Measurements from ENCODE around the gene TARS1. TPM values are rescaled to one million over a fixed set of nuclear protein-coding genes. Genes with fewer than 3 reads are reported as not detected.

Gene TARS1
- polyA plus RNA-seq, 2 of the 4 experiments (the other 2 are of a cell fraction): 287 to 398 TPM

GRCh38 chr5:33417632-33418031, 23.1 kb upstream of the TARS1 start:
- H3K4me2 ChIP-seq: no peak overlapping the region
- DNase-seq (ENCODE audit: low read depth in 1 of 2, low spot score in 1 of 2) (no peak), FAIRE-seq (no peak), ATAC-seq (no peak)
- H3K4me1 ChIP-seq: no peaks in the 10 kb centered on the region
- ChIA-PET CTCF (interaction anchor here (1.2 kb wide), 1 partner anchor 236 kb away, joined by 3 read pairs; no protein-coding TSS in a partner anchor), POLR2A (interaction anchor here (1.5 kb wide), 1 partner anchor 23 kb away, joined by 4 read pairs; the partner anchor contains the start of gene TARS1)
- H3K4me3 ChIP-seq: no peak overlapping the region
- no peak for TF ChIP-seq EHMT2 (IDR thresholded peaks at IDR 0.05; ENCODE audit: low read depth)
- H3K27ac ChIP-seq: no peak overlapping the region
- no peaks in the 10 kb centered on the region for H3K9me3 ChIP-seq

DNA sequence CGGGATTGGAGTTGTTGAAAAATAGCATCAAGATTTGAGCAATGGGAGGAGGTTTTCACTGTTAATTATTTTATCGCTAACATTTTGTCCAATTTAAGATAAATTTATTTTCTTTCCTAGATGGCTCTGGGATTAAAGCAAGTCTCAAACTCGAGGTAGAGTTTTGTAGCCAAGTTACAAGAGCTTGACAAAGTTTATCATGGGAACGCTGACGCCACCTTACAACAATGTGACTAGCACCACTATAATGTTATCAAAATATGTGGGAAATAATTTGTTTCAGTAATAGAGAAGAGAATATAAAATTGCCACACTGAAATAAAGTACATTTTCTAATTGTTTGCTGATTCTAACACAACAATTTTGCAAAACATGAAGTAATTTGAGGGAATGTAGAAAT, 19.8 kb upstream of the TARS1 start:
- FAIRE-seq: no peak
- TF ChIP-seq, protein P1, sequence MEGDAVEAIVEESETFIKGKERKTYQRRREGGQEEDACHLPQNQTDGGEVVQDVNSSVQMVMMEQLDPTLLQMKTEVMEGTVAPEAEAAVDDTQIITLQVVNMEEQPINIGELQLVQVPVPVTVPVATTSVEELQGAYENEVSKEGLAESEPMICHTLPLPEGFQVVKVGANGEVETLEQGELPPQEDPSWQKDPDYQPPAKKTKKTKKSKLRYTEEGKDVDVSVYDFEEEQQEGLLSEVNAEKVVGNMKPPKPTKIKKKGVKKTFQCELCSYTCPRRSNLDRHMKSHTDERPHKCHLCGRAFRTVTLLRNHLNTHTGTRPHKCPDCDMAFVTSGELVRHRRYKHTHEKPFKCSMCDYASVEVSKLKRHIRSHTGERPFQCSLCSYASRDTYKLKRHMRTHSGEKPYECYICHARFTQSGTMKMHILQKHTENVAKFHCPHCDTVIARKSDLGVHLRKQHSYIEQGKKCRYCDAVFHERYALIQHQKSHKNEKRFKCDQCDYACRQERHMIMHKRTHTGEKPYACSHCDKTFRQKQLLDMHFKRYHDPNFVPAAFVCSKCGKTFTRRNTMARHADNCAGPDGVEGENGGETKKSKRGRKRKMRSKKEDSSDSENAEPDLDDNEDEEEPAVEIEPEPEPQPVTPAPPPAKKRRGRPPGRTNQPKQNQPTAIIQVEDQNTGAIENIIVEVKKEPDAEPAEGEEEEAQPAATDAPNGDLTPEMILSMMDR (IDR thresholded peaks at IDR 0.05): no peak
- TF ChIP-seq SREBF2 (IDR thresholded peaks at IDR 0.05) (no peak), POLR2AphosphoS2 (conservative IDR thresholded peaks at IDR 0.05; ENCODE audit: low read length) (no peak), MYC (IDR thresholded peaks at IDR 0.05; ENCODE audit: borderline replicate concordance, low read length) (no peak), RNF2 (IDR thresholded peaks at IDR 0.05; ENCODE audit: borderline replicate concordance, low read depth) (no peak), RFX5 (IDR thresholded peaks at IDR 0.05) (no peak)
- ChIA-PET CTCF (interaction anchor here (0.5 kb wide), 1 partner anchor 831 kb away, joined by 3 read pairs; no protein-coding TSS in a partner anchor), POLR2A (no interaction called here)
- H3K9me3 ChIP-seq: no peaks in the 10 kb centered on the region
- no peak for ATAC-seq
- H3K4me2 ChIP-seq: no peak overlapping the region
- no peak for DNase-seq (ENCODE audit: low read depth in 1 of 2, low spot score in 1 of 2)
- no peak overlapping the region for H3K27ac ChIP-seq
- no peak overlapping the region for H3K4me3 ChIP-seq
- no peaks in the 10 kb centered on the region for H3K4me1 ChIP-seq
- 74% methylated on average over 5 of the region's 5 CpGs for WGBS (ENCODE audit: missing lambda C conversion rate)

- no peak for TF ChIP-seq JUNB (IDR thresholded peaks at IDR 0.05)
- TF ChIP-seq, protein P2, sequence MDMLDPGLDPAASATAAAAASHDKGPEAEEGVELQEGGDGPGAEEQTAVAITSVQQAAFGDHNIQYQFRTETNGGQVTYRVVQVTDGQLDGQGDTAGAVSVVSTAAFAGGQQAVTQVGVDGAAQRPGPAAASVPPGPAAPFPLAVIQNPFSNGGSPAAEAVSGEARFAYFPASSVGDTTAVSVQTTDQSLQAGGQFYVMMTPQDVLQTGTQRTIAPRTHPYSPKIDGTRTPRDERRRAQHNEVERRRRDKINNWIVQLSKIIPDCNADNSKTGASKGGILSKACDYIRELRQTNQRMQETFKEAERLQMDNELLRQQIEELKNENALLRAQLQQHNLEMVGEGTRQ (IDR thresholded peaks at IDR 0.05): no peak
- TF ChIP-seq NR3C1 (IDR thresholded peaks at IDR 0.05): no peak
- no peak for TF ChIP-seq ZFP36 (IDR thresholded peaks at IDR 0.05; ENCODE audit: borderline replicate concordance, partially characterized antibody)
- no peak for TF ChIP-seq POLR2A (IDR thresholded peaks at IDR 0.05; ENCODE audit: low read length)
- no peak for TF ChIP-seq KDM5A (IDR thresholded peaks at IDR 0.05)
- TF ChIP-seq JUN (IDR thresholded peaks at IDR 0.05): no peak
- TF ChIP-seq RAD21 (conservative IDR thresholded peaks at IDR 0.05 in 1 of 2, IDR thresholded peaks at IDR 0.05 in 1 of 2): no peak
- TF ChIP-seq KDM1A (IDR thresholded peaks at IDR 0.05; ENCODE audit: low read depth): no peak
- TF ChIP-seq NFE2L2 (conservative IDR thresholded peaks at IDR 0.05; ENCODE audit: low read length): no peak
- TF ChIP-seq HEYL (CRISPR knock-in tag; IDR thresholded peaks at IDR 0.05): no peak
- TF ChIP-seq SREBF2 (IDR thresholded peaks at IDR 0.05): no peak
- no peak for TF ChIP-seq HOXA7 (CRISPR knock-in tag; IDR thresholded peaks at IDR 0.05)
- no peak for TF ChIP-seq CHD2 (IDR thresholded peaks at IDR 0.05; ENCODE audit: low read length, partially characterized antibody)
- no peak overlapping the region for H3K4me2 ChIP-seq
- no peak overlapping the region for H3K27ac ChIP-seq
- ATAC-seq: no peak
- H3K9me3 ChIP-seq: no peaks in the 10 kb centered on the region
- FAIRE-seq: peak; percentile 13
- DNase-seq (ENCODE audit: low read depth in 1 of 2, low spot score in 1 of 2): no peak
- H3K4me1 ChIP-seq: no peaks in the 10 kb centered on the region
- ChIA-PET CTCF (interaction anchor here (0.6 to 2.2 kb wide), 16 partner anchors 11 to 926 kb away, joined by 3 to 11 read pairs (median 3); partner anchors contain the start of gene TARS1), POLR2A (no interaction called here)
- WGBS (ENCODE audit: missing lambda C conversion rate): 73% methylated on average over 2 of the region's 2 CpGs
- H3K4me3 ChIP-seq: no peak overlapping the region
These were observed 18.6 kb upstream of the TARS1 start for GRCh38 chr5:33422191-33422590.

Data from A549 (cell line).